PFSK-1 (cell line): ENCODE results near the gene LDLRAD4.

Source experiments
- POLR2AphosphoS5 ChIP-seq: IDR thresholded peaks from 2 replicates; pipeline ENCODE4 v1.6.1; 2012; ENCODE audit warnings: low read depth, mild to moderate bottlenecking, control low read depth, low read length, moderate library complexity
- REST ChIP-seq, 2 experiments: IDR thresholded peaks; 2 replicates each; pipeline versions ENCODE4 v1.6.1 to v1.8.0; 2011 to 2012; ENCODE audit warnings: low read depth in 2 of 2, low read length in 2 of 2, control low read depth in 1 of 2, inconsistent platforms in 1 of 2, mild to moderate bottlenecking in 1 of 2, moderate library complexity in 1 of 2; ENCODE audit not compliant: insufficient read depth in 1 of 2
- SIN3A ChIP-seq: IDR thresholded peaks from 2 replicates; pipeline ENCODE4 v1.6.1; 2012; ENCODE audit warnings: mild to moderate bottlenecking, low read length, moderate library complexity, borderline replicate concordance; ENCODE audit not compliant: insufficient read depth
- TAF1 ChIP-seq: IDR thresholded peaks from 2 replicates; pipeline ENCODE4 v1.6.1; 2012; ENCODE audit warnings: low read length, control low read depth, borderline replicate concordance; ENCODE audit not compliant: insufficient read depth

GRCh38 chr18:13306583-13306982 is 88.0 kb downstream of the LDLRAD4 start:
- TF ChIP-seq POLR2AphosphoS5: no peak
- no peak for TF ChIP-seq SIN3A
- no peak for TF ChIP-seq REST (IDR thresholded peaks at IDR 0.05; ENCODE audit: insufficient read depth in 1 of 2, low read depth in 2 of 2, low read length in 2 of 2)
- TF ChIP-seq TAF1: no peak
